Thyroid gland (tissue), 4 donors: ENCODE results near the gene JMJD1C.

Experiments
- POLR2A ChIP-seq, 2 donors: fragments of 450-650 bp; IDR thresholded peaks; one replicate each; pipeline ENCODE4 v1.6.1; 2017; ENCODE audit warnings: antibody characterized with exemption in 2 of 2, mild to moderate bottlenecking in 2 of 2, moderate library complexity in 1 of 2
- TF ChIP-seq, protein P1 (sequence below), 6 experiments: fragments of 200-600 bp in 3 of 6; fragments of 450-650 bp in 3 of 6; sonication (generic) in 3 of 6; IDR thresholded peaks; one replicate each; pipeline ENCODE4 v1.5.1; 2016 to 2019; ENCODE audit warnings: antibody characterized with exemption in 6 of 6, mild to moderate bottlenecking in 2 of 6, inconsistent platforms in 1 of 6, moderate library complexity in 1 of 6

DNA sequence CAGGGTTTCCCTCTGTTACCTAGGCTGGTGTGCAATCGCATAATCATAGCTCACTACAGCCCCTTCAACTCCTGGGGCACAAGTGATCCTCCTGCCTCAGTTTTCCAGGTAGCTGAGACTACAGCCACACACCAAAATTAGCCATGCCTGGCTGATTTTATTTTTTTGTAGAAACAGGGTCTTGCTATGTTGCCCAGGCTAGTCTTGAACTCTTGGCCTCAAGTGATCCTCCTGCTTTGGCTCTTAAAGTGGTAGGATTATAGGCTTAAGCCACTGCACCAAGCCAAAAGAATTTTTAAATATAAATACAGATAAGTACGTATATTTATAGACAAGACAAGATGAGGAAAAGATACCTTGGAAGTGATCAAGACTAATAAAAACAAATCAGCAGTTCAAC lies 215.7 kb downstream of the JMJD1C start:
- TF ChIP-seq POLR2A (IDR thresholded peaks at IDR 0.05), result no peak
- TF ChIP-seq, protein P1, sequence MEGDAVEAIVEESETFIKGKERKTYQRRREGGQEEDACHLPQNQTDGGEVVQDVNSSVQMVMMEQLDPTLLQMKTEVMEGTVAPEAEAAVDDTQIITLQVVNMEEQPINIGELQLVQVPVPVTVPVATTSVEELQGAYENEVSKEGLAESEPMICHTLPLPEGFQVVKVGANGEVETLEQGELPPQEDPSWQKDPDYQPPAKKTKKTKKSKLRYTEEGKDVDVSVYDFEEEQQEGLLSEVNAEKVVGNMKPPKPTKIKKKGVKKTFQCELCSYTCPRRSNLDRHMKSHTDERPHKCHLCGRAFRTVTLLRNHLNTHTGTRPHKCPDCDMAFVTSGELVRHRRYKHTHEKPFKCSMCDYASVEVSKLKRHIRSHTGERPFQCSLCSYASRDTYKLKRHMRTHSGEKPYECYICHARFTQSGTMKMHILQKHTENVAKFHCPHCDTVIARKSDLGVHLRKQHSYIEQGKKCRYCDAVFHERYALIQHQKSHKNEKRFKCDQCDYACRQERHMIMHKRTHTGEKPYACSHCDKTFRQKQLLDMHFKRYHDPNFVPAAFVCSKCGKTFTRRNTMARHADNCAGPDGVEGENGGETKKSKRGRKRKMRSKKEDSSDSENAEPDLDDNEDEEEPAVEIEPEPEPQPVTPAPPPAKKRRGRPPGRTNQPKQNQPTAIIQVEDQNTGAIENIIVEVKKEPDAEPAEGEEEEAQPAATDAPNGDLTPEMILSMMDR (IDR thresholded peaks at IDR 0.05), result no peak
